Stimulated activated CD4-positive, alpha-beta T cell treated with anti-CD3 and anti-CD28 coated beads, Interleukin-1b, Interleukin-23, amount 100 ng/mL, for 24 hours (primary cell): Measurements from ENCODE around the gene PTH2.

Experiments used
- DNase-seq, 4 experiments: peaks; one replicate each; pipeline ENCODE4 v3.0.0-alpha.2; 2020; ENCODE audit warnings: low read depth in 4 of 4, low spot score in 1 of 4

PTH2 gene

GRCh38 chr19:49432141-49433073 is 9.2 kb upstream of the PTH2 start:
- no peak for DNase-seq

DNA sequence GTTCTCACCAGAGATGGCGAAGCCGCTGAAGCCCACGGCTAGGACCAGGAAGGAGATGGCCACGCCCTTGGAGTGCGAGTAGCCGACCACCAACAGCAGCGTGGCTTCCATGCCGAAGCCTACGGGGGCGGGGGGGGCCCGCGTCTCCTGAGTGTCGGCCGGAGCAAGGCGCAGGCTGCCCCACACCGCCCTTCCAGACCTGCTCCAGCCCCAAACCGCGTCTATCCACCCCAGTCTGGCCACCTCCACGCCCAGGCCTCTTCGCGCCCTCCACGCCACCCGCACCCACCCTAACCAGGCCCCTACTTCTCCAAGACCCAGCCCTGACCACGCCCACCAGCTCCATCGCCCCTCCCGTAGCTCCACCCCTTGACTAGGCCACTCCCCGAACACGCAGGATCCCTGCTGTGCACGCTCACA is 8.1 kb upstream of the PTH2 start:
- DNase-seq: no peak

GRCh38 chr19:49430678-49431329 is 7.6 kb upstream of the PTH2 start:
- DNase-seq: no peak

DNA sequence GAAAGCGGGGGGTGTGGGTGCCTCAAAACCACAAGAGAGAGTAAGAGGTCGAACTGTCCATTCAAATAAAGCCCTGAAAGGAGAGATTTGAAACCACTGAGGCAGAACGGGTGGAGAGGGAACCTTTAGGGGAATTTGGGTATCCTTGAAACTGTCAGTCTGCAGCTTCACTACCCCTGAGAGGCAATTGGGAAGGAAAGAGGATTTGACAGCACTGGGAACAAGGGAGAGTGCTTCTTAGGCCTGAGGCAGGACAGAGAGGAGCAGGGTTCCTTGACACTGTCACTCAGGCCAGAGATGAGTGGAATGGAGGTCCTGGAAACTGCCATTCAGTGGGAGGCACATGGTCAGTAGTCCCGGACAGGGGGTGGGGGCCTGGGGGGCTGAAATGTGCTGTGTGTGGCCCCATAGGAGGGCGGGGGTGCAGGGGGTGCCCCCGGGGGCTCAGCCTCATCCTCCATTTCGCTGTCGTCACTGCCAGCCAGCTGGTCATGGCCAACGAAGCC is 7.0 kb upstream of the PTH2 start:
- DNase-seq: no peak

DNA sequence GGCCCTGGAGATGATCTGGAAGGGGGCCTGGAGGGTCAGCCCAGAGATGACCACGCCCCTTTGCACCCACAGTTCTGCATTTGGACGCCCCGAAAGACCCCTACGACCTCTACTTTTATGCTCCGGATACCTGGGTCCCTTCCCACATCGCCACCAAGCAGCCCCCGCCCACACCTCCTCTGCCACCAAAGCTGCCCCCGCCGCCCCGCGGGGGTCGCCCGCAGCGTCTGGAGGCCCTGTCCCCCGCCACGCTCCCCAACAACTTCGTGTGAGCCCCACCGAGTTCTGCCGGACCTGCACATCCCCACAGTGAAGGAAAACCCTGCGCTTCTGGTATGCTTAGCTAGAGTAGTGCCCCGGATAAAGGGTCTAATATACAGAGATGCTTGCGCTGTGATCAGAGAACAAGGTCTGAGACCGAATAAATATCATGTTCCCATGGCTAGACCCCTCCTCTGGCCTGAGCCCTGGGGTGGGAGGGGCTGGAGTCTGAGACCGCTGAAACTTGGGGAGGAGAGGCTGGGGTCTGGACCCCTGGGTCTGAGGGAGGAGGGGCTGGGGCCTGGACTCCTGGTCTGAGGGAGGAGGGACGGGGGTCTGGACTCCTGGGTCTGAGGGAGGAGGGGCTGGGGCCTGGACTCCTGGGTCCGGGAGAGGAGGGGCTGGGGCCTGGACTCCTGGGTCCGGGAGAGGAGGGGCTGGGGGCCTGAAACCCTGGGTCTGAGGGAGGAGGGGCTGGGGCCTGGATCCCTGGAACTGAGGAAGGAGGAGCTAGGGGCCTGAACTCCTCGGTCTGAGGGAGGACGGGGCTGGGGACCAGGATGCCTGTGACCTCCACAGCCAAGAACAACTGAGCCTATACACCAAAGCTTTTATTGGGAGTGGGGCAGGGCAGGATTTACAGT is 5.6 kb upstream of the PTH2 start:
- no peak for DNase-seq

DNA sequence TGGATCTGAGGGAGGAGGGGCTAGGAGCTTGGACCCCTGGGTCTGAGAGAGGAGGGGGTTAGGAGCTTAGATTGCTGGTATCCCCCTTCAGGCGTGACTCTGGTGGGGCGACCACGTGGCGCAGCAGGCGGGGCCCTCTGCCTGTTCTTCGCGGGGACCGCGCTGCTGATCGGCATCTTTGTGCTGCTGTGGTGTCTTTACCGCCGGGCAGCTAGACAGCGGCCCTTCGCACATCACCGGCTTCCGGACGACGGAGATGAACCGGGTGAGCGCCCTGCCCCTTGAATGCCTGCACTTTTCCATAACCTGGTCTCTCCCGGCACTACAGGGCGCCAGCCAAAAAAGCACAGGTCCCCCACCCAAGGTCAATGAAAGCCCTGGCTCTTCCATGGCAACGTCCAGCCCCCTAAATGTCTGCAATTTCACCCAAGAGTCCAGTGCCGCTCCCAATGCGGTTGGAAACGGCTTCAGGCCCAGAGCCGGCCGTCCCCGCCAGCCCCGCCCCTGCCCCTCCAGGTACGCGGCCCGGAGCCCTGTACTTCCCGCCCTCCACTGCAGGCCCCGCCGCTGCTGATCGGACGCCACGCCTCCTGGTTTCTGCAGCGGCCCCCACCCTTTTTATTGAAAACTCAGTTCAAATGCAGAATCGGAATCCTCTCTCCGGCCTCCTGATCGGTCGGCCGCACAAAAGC is 4.8 kb upstream of the PTH2 start:
- no peak for DNase-seq

DNA sequence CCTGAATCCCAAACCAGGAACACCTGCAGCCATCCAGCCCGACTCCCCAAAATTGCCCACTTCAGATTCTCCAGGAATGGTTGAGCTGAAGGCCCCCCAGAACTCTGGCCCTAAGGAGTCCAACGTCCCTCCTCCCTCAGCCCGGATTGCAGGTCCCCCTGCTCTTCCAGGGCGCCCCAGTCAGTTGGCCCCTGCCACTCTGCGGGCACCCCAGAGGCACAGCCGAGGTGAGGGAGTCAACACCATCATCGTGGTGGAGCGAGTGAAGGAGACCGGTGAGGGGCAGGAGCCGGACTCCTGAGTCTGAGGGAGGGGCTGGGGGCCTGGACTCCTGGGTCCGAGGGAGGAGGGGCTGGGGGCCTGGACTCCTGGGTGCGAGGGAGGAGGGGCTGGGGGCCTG is 4.1 kb upstream of the PTH2 start:
- no peak for DNase-seq

- no peak for DNase-seq
Measured at GRCh38 chr19:49425922-49426592, 2.8 kb upstream of the PTH2 start.

GRCh38 chr19:49425178-49425577 is 1.9 kb upstream of the PTH2 start, which contains the start of gene GFY:
TSS of gene GFY (plus strand) at chr19:49425388. CDS start at chr19:49426431, 1,043 bp downstream.
- no peak for DNase-seq

DNA sequence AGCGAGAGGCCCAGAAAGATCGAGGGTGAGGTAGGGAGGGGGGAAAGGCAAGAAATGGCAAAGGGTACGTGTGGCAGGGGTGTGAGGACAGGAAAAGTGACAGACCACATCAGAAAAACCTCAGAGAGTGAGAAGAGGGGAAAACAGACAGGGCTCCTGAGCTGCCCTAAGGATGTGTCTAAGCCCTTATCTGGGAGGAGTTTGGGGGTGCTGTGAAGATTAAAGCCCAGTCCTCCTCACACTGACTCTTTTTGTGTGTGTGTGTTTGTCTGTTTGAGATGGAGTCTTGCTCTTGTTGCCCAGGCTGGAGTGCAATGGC is 703 bp upstream of the PTH2 start:
- DNase-seq: no peak

DNA sequence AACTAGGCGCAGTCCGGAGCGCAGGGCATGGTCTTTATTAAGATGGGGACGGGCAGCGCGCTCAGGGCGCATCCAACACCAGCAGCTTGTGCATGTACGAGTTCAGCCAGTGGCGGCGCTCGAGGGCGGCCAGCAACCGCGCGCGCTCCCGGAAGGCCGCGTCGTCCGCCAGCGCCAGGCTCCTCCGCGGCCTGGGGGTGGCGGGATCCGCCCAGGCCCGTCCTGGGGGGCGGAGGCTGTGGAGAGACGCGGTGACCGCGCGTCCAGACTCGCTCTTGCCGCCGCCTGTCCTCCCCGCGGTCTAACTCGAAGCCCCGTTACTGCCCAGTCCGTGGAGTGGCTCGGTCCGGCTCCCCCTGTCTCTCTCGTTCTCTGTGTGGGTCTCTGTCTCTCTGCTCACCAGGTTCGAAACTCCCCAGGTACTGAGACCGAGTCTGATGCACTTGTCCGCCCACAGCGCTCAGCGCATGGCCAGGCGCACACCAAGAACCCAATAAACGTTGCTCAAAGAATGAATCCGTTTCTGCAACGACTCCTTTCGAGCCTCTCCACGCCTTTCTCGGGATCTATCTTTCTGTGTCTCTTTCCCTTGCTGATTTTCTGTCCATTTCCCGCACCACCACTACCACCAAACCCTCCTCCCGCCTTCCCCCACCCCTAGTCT is 702 bp downstream of the PTH2 start:
- no peak for DNase-seq

- no peak for DNase-seq
Measured at GRCh38 chr19:49421878-49422202, 1.4 kb downstream of the PTH2 start.

DNA sequence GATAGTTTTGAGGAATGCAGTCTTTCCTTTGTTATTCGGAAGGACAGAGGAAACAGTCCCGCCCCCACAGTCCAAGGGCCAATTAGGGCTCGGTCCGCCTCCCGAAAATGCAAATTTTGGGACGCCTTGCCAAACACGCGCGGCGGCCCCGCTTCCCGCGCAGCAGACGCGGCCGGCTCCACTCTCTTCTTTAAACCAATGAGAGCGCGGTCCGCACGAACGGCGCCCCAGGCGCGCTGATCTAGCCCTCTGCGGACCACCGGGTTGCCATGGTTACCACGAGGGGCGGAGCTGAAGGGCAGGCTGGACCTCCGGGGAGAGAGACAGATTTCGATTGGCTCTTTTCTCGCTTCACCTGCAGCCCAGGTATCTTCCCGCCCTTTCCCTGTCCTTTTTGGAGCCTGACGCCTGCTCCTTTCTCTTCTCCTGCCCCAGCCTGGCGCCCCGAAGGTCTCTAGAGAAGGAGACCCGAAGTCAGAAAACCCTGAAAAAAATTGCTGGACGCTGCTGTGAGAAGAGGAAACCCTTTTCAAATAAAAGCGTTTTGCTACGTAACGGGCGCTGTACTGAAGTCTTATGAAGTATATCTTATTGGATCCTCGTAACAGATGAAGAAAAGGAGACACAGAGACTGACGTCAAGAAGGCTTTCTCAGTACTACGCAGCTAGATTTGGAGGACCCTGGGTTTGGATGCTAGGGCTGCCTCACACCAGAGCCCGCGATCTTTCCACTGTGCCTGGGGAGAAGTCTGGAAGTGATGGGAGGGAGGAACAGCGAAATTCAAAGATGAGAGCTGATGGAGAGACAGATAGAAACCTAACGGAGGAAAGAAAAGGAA is 2.0 kb downstream of the PTH2 start:
- DNase-seq: no peak

GRCh38 chr19:49420227-49420626 is 3.0 kb downstream of the PTH2 start:
- no peak for DNase-seq

- no peak for DNase-seq
Measured at GRCh38 chr19:49419173-49419572, 4.1 kb downstream of the PTH2 start.

GRCh38 chr19:49418511-49418910 is 4.7 kb downstream of the PTH2 start:
- DNase-seq: no peak

GRCh38 chr19:49417088-49417487 is 6.2 kb downstream of the PTH2 start:
- no peak for DNase-seq

DNA sequence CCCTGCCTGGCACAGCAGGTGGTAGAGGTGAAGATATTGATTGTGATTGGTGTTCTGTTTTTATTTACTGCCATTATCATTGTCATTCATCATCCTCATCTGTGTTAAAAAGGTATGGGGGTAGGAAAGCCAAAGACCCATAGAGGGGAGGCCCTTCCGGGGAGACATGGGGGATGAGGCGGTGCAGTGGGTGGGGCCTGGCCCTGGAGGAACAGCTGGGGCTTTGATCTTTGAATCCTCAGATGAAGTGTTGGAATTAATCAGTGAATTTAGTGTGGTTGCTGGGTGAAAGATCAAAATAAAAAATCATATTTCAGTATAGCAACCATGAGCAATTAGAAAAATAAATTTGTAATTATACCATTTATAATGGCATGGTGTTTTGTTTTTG is 7.4 kb downstream of the PTH2 start:
- DNase-seq: no peak
